DMS 273 treated with DMSO at 0.1 percent for 48 hours (cell line): ENCODE measurements around the gene PLSCR2.
"Not testable (repeated sequence)": the region's sequence is repeated elsewhere in the genome, so short reads cannot be mapped to it uniquely, and the experiment has no call there.

Source experiments
- DNase-seq: peaks from one replicate; lab custom pipeline; 2025; lab: John Stamatoyannopoulos, UW

Gene PLSCR2, protein sequence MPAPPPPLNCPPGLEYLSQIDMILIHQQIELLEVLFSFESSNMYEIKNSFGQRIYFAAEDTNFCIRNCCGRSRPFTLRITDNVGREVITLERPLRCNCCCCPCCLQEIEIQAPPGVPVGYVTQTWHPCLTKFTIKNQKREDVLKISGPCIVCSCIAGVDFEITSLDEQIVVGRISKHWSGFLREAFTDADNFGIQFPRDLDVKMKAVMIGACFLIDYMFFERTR

DNA sequence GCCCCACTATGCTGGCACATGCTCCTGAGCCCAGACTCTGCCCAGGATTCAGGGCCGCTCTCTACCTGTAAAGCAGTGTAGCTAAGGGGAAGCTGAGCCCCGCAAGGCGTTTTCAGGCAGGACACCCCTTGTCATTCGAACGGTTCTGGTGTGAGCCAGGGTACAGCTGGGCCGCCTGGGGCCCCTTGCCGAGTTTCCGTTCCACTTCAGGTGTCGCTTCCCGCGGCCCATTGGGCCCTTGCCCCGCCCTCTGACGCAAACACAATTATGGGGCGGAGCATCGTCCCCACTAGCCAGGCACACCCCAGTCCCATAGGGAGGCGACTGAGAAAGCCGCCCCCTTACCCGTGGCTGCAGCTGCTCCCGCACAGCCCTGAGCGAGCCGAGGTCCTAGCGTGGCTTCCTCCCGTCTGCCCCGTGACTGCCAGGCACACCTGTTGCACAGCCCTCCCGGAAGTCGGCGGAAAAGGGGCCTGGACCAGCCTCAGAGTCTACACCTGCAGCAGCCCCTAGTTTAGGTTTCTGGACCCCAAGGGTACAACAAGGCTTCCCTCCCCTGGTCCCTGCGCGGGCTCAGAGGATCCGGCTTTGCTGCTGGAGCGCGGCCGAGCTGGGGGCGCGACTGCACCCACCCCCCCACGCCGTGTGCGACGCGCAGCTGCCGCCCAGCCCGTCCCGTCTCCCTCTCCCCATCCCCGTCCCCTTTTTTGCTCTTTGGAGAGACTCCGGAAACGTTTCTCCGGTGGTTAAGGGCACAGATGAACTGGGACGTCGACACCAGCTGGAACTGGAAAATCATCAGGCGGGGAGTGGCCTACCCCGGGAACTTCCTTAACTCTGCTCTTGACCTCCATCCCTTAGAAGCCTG, at the start of gene PLSCR2:
TSS of gene PLSCR2 (minus strand) at position 412 of the 868 bp plus-strand sequence. CDS start 9,657 bp downstream, outside the sequence.
- DNase-seq = peak; percentile 8

DNA sequence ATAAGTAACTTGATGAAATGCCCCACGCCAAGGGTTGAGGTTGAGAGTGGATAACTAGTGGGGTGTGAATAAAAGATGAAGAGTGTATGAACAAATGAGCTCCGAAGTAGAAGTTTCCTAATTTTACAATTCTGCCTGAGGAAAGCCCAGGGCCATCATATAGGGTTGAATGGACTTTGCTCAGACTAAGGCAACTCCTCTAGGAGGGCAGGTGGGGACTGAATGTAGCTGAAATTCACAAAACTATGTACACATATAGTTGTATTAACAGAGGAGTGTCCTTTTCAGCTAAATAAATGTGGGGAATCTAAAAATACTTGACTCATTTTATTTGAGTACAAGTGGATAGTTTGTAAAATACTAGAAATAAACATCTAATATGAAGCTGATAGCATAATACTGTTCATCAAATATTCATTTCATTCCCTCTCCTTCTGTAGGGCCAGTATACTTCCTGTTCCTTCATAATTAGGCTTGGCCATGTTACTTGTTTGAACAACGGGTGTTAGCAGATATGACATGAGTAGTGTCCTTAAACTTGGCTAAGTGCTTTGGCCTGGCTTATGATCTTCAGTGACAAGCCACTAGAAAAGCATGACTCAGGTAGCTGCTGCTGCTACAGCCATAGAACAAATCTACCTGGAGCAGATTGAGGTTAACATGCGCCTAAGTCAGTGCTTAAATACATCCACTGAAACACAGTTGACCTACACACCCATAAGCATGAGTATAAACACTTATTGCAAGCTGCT, 48.5 kb upstream of the PLSCR2 start:
- DNase-seq = no peak

DNA sequence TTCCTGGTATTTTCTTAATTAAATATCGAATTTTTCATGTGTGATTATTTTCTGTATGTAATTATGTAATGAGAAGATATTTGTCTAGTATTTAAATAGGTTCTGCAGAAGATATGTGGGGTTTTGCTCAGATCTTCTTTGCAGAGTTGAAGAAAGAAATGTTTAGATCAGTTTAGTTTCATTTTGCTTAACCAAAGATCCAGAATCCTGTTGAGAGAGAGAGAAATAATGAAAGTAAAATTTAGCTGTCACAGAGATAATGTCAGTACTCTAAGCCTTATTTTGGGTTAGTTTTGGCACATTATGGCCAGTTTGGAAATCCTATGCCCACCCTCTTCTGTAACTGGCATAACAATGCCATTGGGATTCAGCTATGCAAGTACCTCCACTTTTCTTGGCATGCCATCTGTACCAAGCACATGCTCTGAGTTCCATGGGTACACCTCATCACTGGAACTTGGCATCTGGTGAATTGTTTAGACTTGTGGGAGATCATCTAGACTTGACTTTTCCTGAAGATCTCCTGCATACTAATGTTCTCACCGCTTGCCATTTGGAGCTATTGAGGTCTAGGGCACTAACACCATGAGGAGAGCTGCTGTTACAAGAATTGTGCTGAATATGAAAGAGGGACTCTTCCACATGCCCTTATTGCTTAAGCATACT, 44.2 kb upstream of the PLSCR2 start:
- no peak for DNase-seq

DNA sequence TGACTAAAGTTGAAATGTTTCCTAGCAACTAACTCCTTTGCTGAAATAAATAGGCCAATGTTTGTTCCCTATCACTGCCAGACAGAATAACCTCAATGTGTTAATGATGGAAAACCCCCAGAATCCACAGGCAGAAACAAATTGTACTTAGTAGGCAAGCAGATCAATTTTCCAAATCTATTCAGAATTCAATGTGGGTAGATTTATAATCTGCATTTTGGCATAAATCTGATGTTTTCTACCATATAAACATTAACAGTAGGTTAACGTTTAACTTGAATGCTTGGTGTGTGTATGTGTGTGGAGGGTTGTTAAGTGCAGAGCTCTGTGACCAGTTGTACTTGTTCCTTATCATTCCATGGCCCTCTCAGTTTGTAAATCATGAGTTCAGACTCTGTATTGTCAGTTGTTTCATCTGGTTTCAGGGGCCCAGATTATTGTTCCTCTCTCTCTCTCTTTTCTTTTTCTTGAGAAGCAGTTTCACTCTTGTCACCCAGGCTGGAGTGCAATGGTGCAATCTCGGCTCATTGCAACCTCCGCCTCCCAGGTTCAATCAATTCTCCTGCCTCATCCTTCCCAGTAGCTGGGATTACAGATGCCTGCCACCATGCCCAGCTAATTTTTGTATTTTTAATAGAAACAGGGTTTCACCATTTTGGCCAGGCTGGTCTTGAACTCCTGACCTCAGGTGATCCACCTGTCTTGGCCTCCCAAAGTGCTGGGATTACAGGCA, 42.2 kb upstream of the PLSCR2 start:
- DNase-seq = no peak

DNA sequence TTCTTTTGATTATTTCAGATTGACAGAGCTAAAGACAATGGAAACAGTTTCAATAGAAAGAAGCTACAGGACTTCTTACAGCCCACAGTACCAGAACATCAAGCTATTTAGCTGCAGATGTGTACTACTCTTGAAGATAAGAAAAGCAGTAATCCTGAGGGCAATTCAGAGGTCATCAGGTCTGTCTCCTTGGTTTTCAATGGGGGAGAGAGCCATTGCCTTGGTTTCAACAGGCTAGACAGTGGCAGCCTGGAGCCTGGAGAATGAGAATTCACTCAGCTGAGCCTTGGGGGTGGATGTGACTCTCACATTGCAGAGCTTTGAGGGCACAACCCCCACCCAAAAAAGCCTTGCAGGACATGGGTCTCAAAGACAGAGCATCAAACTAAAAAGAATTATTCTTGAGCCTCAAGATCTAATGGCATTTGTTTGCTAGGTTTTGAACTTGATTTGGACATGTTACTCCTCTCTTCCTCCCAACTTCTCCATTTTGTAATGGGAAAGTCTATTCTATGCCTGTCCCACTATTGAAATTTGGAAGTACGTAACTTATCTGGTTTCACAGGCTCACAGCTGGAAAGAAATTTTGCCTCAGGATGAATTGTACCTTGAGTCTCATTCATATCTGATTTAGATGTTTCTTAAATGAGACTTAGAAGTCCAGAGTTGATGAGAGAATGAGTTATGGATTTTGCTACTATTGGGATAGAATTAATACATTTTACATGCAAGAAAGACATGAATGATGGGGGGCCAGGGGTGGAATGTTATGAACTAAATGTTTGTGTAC, 38.2 kb upstream of the PLSCR2 start:
- DNase-seq = no peak

DNA sequence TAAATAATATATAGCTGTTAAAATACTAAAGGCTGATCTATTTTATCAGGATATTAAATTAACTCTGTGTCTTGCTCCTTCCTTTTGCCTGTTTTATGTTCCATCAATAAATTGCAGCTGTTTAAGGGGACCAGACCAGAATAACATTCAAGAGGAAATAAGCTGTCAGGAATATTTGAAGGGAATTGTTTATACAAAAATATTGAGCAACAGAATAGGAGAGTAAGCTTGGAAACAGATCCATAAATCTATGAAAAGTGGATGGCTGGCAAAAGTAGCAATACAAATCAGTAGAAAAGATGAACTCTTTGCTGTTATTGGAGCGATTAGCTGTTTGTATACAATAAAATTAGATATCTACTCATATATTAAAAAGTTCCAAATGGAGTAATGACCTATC, 36.2 kb upstream of the PLSCR2 start:
- no peak for DNase-seq

DNA sequence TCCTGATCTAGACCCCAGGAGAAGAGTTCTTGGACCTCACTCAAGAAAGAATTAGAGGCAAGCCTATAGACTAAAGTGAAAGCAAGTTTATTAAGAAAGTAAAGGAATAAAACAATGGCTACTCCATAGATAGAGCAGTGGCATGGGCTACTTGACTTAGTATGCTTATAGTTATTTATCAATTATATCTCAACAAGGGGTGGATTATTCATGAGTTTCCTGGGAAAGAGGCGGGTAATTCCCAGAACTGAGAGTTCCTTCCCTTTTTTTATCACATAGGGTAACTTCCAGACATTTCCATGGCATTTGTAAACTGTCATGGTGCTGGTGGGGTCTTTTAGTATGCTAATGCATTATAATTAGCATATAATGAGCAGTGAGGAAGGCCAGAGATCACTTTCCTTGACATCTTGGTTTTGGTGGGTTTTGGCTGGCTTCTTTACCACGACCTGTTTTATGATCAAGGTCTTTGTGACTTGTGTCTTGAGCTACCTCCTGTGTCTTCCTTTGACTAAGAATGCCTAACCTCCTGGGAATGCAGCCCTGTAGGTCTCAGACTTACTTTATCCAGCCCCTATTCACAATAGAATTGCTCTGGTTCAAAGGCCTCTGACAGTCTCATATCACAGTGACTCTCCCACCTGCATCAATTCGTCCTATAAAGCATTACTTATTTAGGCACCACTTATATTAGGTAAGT, 35.3 kb upstream of the PLSCR2 start:
- no peak for DNase-seq

DNA sequence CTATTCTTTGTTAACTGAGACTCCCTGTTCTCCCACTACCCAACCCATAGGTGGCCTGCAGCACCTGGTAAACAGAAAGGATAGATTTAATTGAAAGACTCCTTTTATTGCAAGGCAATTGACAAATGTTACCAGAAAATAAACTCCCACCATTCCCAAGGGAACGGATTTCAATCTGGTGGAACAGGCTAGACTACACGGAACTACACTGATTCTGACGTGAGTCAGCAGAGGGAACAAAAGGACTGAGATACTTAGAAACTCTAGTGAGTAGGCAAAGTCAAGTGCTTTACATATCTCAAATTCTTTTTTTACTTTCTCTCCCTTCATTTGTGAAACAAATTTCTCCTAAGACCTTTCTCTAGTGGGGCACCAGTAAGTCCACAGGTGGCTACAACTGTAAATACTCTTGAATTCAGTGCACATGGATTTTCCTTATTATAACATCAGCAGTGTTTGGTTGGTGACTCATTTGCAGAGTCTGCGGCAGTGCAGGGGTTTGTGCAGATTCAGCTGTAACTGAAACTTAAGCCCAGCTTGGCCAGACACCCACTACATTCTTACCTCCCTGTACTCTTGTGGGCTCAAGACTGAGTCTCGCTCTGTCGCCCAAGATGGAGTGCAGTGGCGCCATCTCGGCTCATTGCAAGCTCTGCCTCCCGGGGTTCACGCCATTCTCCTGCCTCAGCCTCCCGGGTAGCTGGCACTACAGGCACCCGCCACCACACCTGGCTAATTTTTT, 34.3 kb upstream of the PLSCR2 start:
- no peak for DNase-seq

DNA sequence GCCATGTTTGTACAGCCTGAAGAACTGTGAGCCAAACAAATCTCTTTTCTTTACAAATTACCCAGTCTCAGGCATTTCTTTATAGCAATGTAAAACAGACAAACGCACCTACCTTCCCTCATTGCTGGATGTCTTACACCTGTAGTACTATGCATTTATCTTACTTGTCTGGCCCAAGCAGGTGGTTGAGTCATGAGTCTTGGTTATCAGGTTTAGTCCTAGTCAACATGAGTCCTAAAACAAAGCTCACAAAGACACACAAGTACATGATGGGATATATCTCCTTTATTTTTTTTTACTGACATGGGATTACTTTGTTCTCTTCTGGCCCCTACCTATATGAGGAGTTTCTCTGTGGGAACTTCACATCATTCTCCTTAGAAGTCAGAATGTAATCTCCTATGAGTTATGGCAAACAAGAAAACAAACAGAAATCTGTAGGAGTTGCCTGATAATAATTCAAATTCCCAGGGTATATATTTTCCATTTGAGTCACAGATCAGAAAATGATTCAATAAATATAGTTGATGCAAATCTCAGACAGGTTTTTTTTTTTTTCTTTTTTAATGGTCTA, 33.6 kb upstream of the PLSCR2 start:
- DNase-seq = no peak

DNA sequence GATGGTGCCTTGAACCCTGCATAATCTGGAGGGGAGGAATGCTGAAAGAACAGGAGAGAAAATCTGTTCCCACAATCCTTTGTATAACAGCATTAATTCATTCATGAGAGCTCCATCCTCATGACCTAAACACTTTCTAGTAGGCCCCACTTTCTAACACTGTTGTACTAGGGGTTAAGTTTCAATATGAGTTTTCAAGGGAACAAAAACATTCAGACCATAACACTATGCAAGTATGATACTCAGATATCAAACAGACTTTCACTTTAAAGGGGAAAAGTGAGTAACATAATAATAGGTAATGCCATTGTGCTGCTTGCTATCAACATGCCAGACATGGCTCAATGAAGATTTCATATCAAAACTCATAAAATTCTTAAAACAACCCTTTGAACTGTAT, 32.4 kb upstream of the PLSCR2 start:
- DNase-seq = no peak

DNA sequence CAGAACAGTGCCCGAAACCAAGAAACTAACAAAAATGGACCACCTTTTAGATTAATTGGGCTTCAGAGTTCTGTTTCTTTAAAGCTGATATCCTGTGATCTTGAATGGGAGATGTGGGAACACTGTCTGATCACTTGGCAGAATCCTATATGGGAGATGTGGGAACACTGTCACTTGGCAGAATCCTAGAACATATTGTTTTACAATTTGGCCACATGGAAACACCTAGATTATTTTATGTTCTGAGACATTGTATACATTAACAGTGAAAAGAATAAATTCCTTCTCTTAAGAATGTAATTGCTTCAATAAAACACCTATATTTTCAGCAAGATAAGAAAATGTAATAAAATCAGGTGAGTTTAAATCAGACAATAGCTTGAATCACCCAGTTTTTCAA, 30.3 kb upstream of the PLSCR2 start:
- no peak for DNase-seq

DNA sequence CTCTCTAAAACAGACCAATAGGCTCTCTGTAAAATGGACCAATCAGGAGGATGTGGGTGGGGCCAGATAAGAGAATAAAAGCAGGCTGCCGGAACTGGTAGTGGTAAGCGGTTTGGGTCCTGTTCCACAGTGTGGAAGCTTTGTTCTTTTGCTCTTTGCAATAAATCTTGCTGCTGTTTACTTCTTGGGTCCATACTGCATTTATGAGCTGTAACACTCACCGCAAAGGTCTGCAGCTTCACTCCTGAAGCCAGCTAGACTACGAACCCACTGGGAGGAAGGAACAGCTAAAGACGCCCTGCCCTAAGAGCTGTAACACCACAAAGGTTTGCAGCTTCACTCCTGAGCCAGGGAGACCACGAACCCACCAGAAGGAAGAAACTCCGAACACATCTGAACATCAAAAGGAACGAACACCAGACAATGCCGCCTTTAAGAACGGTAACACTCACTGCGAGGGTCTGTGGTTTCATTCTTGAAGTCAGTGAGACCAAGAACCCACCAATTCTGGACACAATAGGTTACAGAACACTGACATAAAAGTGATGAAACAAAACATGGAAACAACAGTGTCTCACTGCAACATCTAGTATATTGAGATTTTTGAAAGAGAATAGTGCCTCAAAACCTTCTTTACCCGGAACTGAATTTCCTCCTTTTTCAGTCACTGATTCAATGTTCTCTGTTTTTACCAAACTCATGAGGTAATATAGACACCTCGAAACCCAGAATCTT, 28.8 kb upstream of the PLSCR2 start:
- DNase-seq = no peak

DNA sequence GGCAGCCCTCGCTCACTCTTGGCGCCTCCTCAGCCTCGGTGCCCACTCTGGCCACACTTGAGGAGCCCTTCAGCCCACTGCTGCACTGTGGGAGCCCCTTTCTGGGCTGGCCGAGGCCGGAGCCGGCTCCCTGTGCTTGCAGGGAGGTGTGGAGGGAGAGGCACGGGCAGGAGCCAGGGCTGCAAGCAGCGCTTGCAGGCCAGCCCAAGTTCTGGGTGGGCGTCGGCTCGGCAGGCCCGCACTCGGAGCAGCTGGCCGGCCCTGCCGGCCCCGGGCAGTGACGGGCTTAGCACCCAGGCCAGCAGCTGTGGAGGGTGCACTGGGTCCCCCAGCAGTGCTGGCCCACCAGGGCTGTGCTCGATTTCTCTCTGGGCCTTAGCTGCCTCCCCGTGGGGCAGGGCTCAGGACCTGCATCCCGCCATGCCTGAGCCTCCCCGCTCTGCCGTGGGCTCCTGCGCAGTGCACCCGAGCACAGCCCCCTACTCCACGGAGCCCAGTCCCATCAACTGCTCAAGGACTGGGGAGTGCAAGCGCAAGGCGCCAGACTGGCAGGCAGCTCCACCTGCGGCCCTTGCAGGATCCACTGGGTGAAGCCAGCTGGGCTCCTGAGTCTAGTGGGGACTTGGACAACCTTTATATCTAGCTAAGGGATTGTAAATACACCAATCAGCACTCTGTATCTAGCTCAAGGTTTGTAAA, 27.9 kb upstream of the PLSCR2 start:
- DNase-seq = not testable (repeated sequence)

DNA sequence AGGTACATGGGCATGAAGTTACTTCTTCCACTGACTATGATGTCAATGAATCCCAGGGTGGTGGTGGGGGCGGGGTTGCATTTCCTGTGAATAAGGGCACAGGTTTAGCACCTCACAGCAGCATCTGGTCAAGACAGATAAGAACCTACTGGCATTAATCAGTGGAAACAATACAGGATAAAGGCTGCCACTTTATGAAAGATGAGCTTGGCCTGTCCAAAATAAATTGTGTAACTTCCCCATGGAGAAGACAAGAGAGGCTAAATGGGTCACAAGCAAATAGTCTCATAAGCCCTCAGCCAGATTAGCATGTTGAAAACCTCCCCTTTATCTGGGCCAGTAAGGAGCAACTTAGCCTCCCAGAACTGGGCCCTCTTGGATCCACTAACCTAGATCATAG, 27.4 kb upstream of the PLSCR2 start:
- DNase-seq = no peak

DNA sequence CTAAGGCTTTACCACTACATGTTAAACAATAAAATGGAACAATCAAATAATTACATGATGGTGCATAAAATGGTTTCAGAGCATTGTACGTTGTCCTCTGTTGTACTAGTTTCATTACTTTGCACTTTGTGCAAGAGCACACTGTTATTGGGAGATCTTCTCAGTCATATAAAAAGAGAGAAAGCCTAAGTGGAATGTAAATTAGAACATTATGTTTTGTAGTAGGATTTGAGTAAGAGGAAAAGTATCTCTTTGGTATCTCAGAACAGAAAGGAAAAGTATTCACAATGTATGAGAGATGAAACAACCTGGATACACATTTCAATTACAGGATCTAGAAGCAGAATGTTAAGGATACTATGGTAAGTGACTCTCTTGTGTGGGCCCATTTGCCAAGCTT, 26.9 kb upstream of the PLSCR2 start:
- no peak for DNase-seq

DNA sequence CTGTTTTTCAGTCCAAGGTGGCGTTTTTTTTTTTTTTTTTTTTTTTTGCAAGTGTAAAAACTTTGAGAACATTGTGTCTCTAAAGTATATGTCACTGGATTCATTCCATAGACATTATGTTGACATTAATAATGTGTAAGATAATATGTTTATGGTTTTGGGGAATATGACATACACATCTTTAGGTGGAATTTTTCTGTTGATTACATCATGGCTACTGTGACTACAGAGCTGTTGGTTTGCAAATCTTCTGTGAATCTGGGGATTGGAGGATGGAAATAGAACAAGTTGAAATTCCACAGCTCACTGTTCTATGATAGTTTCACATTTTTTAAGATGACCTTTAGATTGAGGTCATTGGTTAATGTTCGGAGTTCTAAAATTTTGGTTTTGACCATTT, 24.4 kb upstream of the PLSCR2 start:
- DNase-seq = no peak

DNA sequence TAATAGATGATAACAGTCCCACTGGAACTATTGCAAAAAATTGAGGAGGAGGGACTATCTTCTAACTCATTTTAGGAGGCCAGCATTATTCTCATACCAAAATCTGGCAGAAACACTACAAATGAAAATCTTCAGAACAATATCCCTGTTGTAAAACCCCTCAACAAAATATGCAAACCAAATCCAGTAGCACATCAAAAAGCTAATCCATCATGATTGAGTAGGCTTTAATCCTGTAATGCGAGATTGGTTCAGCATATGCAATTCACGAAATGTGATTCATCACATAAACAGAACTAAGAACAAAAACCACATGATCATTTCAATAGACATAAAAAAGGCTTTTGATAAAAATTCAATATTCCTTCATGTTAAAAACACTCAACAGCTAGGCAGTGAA, 23.9 kb upstream of the PLSCR2 start:
- no peak for DNase-seq

DNA sequence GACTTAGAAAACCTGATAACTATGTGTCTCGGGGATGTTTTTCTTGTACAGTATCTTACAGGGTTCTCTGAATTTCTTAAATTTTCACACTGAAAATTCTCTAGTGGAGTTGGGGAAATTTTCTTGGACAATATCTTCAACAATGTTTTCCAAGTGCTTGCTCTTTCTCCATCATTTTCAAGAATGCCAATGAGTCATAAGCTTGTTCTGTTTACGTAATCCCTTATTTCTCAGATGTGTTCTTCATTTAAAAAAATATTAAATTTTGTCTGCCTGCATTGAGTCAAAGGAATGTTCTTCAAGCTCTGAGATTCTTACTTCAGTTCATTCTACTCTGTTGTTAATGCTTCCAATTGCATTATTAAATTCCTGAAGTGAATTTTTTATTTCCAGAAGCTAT, 21.9 kb upstream of the PLSCR2 start:
- DNase-seq = no peak
